ENCODE data around the gene RNF182. TPM values are rescaled to one million over a fixed set of nuclear protein-coding genes. Genes with fewer than 3 reads are reported as not detected.
A peak's percentile ranks its signal among the peaks of the same experiment; 100 is the strongest.

RNF182 gene
- total and polyA plus RNA-seq, 9 of the 15 experiments (the other 6 are each of a cell fraction or from before 2014, with no cell fraction given) = 12.8 to 22.8 (median 17.5) TPM

- TF ChIP-seq ZFP91 (CRISPR knock-in tag; IDR thresholded peaks at IDR 0.05) (no peak), NR4A1 (CRISPR knock-in tag; IDR thresholded peaks at IDR 0.05) (no peak), NR4A1 (tag; IDR thresholded peaks at IDR 0.05) (no peak), KHSRP (IDR thresholded peaks at IDR 0.05) (no peak), MCM5 (IDR thresholded peaks at IDR 0.05; ENCODE audit: low read depth) (no peak), SLC30A9 (CRISPR knock-in tag; IDR thresholded peaks at IDR 0.05) (no peak), ZNF592 (IDR thresholded peaks at IDR 0.05) (0 out of 2 replicates have a peak, but pooled peaks have one; percentile 40), ZBTB34 (CRISPR knock-in tag; IDR thresholded peaks at IDR 0.05) (no peak), NR2C2 (CRISPR knock-in tag; IDR thresholded peaks at IDR 0.05) (no peak), NR2C2 (tag; IDR thresholded peaks at IDR 0.05) (no peak), HDAC3 (IDR thresholded peaks at IDR 0.05; ENCODE audit: borderline replicate concordance, partially characterized antibody) (no peak), TOE1 (IDR thresholded peaks at IDR 0.05; ENCODE audit: borderline replicate concordance) (0 out of 2 replicates have a peak, but pooled peaks have one; percentile 20), TOE1 (CRISPR knock-in tag; IDR thresholded peaks at IDR 0.05; ENCODE audit: borderline replicate concordance, low read depth) (no peak), GTF2E2 (tag; IDR thresholded peaks at IDR 0.05) (no peak), RBM34 (IDR thresholded peaks at IDR 0.05; ENCODE audit: borderline replicate concordance, insufficient read depth, low read length) (no peak), ZNF143 (CRISPR knock-in tag; IDR thresholded peaks at IDR 0.05) (no peak), POLR2B (IDR thresholded peaks at IDR 0.05; ENCODE audit: low read depth, partially characterized antibody) (no peak), NKRF (IDR thresholded peaks at IDR 0.05; ENCODE audit: borderline replicate concordance) (no peak), NR1H2 (CRISPR knock-in tag; IDR thresholded peaks at IDR 0.05) (no peak), RBM39 (optimal IDR thresholded peaks at IDR 0.05; ENCODE audit: low read depth, low read length) (no peak), HLTF (IDR thresholded peaks at IDR 0.05) (no peak)
These were observed 2.5 kb downstream of the RNF182 start (continued) for GRCh38 chr6:13927203-13927602.
